IMR-90 (cell line): ENCODE results near the gene ADGRD1. TPM values are rescaled to one million over a fixed set of nuclear protein-coding genes. Genes with fewer than 3 reads are reported as not detected.

Experiments used
- ATAC-seq: fragments of 200-7000 bp; cut with Tn5 transposase; 2 replicates; pipeline ENCODE4 v1.9.1; 2020; ENCODE audit warnings: low read depth, mild to moderate bottlenecking, moderate library complexity
- BruUV-seq: library from RNA; stranded (reverse); fragments of 400-500 nt; replicated peaks from 2 replicates; lab custom pipeline; 2021; lab: Mats Ljungman, UMichigan
- CTCF ChIA-PET: fragments of 300-600 bp; formaldehyde crosslinking; extraction: SDS; loops from one replicate; lab custom pipeline; 2021; ENCODE audit warnings: antibody characterized with exemption; lab: Yijun Ruan, JAX
- POLR2A ChIA-PET: fragments of 300-600 bp; sonication (Branson Sonifier 250); formaldehyde crosslinking; loops from one replicate; lab custom pipeline; 2022; ENCODE audit warnings: antibody characterized with exemption; ENCODE audit not compliant: unreplicated experiment; lab: Charles Lee
- DNase-seq: peaks from one replicate; pipeline ENCODE4 v3.0.0; 2013
- H2AFZ ChIP-seq: replicated peaks from 2 replicates; pipeline ENCODE3; 2013; ENCODE audit warnings: low read length, mild to moderate bottlenecking; ENCODE audit not compliant: poor library complexity
- H2AK5ac ChIP-seq: 2 replicates; pipeline ENCODE4 v1.6.1; 2013; ENCODE audit warnings: low read depth, low read length, inconsistent platforms
- H2AK9ac ChIP-seq: replicated peaks from 2 replicates; pipeline ENCODE3; 2013; ENCODE audit warnings: mild to moderate bottlenecking, low read depth, low read length, moderate library complexity; ENCODE audit not compliant: poor library complexity
- H2BK120ac ChIP-seq: 2 replicates; pipeline ENCODE4 v1.6.1; 2013; ENCODE audit warnings: low read depth, low read length, inconsistent platforms
- H2BK15ac ChIP-seq: 3 replicates; pipeline ENCODE4 v1.6.1; 2013; ENCODE audit warnings: low read depth, low read length, inconsistent platforms
- H2BK20ac ChIP-seq: 2 replicates; pipeline ENCODE4 v1.6.1; 2013; ENCODE audit warnings: low read depth, mild to moderate bottlenecking, inconsistent platforms, low read length, moderate library complexity
- H2BK5ac ChIP-seq: 2 replicates; pipeline ENCODE4 v1.6.1; 2013; ENCODE audit warnings: mild to moderate bottlenecking, low read depth, low read length, inconsistent platforms; ENCODE audit not compliant: poor library complexity, severe bottlenecking
- H3K14ac ChIP-seq: replicated peaks from 2 replicates; pipeline ENCODE4 v1.6.1; 2013; ENCODE audit warnings: low read depth, low read length, inconsistent platforms
- H3K18ac ChIP-seq: 2 replicates; pipeline ENCODE4 v1.6.1; 2013; ENCODE audit warnings: low read depth, low read length, control low read depth
- H3K23ac ChIP-seq: 2 replicates; pipeline ENCODE4 v1.6.1; 2013; ENCODE audit warnings: low read depth, low read length, inconsistent platforms
- H3K27ac ChIP-seq: 2 replicates; pipeline ENCODE4 v1.5.1; 2013; ENCODE audit warnings: mild to moderate bottlenecking, control low read depth, low read length; ENCODE audit not compliant: insufficient read depth
- H3K27me3 ChIP-seq: 2 replicates; pipeline ENCODE4 v1.6.1; 2013; ENCODE audit warnings: low read length; ENCODE audit not compliant: control insufficient read depth, insufficient read depth
- H3K36me3 ChIP-seq: 2 replicates; pipeline ENCODE4 v1.6.1; 2013; ENCODE audit warnings: low read length, mixed read lengths; ENCODE audit not compliant: control insufficient read depth, insufficient read depth
- H3K4ac ChIP-seq: 2 replicates; pipeline ENCODE4 v1.6.1; 2013; ENCODE audit warnings: low read depth, low read length, inconsistent platforms
- H3K4me1 ChIP-seq: 2 replicates; pipeline ENCODE4 v1.6.1; 2013; ENCODE audit warnings: low read length, mixed read lengths; ENCODE audit not compliant: control insufficient read depth, insufficient read depth
- H3K4me2 ChIP-seq: 2 replicates; pipeline ENCODE4 v1.6.1; 2013; ENCODE audit warnings: low read depth, mild to moderate bottlenecking, control low read depth, low read length, moderate library complexity
- H3K4me3 ChIP-seq: 2 replicates; pipeline ENCODE4 v1.5.1; 2013; ENCODE audit warnings: low read depth, mild to moderate bottlenecking, control low read depth, low read length, moderate library complexity; ENCODE audit not compliant: insufficient read depth
- H3K56ac ChIP-seq: 2 replicates; pipeline ENCODE4 v1.6.1; 2013; ENCODE audit warnings: low read length, inconsistent platforms; ENCODE audit not compliant: insufficient read depth; ENCODE audit errors: extremely low read depth
- H3K79me1 ChIP-seq, 2 experiments: 2 replicates each; pipeline ENCODE4 v1.6.1; 2013; ENCODE audit warnings: low read length in 2 of 2, inconsistent platforms in 1 of 2, low read depth in 1 of 2
- H3K9ac ChIP-seq: 2 replicates; pipeline ENCODE4 v1.6.1; 2013; ENCODE audit warnings: low read depth, low read length, control low read depth
- H3K9me1 ChIP-seq: 2 replicates; pipeline ENCODE4 v1.6.1; 2013; ENCODE audit warnings: low read length, inconsistent platforms; ENCODE audit not compliant: insufficient read depth
- H3K9me3 ChIP-seq: 2 replicates; pipeline ENCODE4 v1.6.1; 2013; ENCODE audit warnings: low read length; ENCODE audit not compliant: control insufficient read depth, insufficient read depth
- H4K20me1 ChIP-seq: 2 replicates; pipeline ENCODE4 v1.6.1; 2013; ENCODE audit warnings: low read length, inconsistent platforms; ENCODE audit not compliant: insufficient read depth
- H4K5ac ChIP-seq: 2 replicates; pipeline ENCODE4 v1.6.1; 2013; ENCODE audit warnings: mild to moderate bottlenecking, low read depth, low read length, control low read depth
- H4K8ac ChIP-seq, 2 experiments: 2 replicates each; pipeline ENCODE4 v1.6.1; 2013; ENCODE audit warnings: low read depth in 2 of 2, low read length in 2 of 2, control low read depth in 1 of 2, inconsistent platforms in 1 of 2
- H4K91ac ChIP-seq: 2 replicates; pipeline ENCODE4 v1.6.1; 2013; ENCODE audit warnings: low read depth, low read length, inconsistent platforms; ENCODE audit not compliant: insufficient read depth
- BHLHE40 ChIP-seq: fragments of 150-350 bp; IDR thresholded peaks from 2 replicates; pipeline ENCODE4 v1.6.1; 2016; ENCODE audit warnings: mild to moderate bottlenecking, low read depth, low read length
- CEBPB ChIP-seq: IDR thresholded peaks from 2 replicates; pipeline ENCODE4 v1.6.1; 2012; ENCODE audit warnings: low read depth, low read length, improper control_type of control experiment
- CHD1 ChIP-seq: IDR thresholded peaks from 2 replicates; pipeline ENCODE4 v1.6.1; 2012; ENCODE audit warnings: low read depth, low read length, improper control_type of control experiment
- CTCF ChIP-seq: conservative IDR thresholded peaks from 2 replicates; pipeline ENCODE4 v1.5.1; 2012; ENCODE audit warnings: mild to moderate bottlenecking, low read depth, low read length, improper control_type of control experiment
- FOS ChIP-seq: fragments of 150-350 bp; IDR thresholded peaks from 2 replicates; pipeline ENCODE4 v1.6.1; 2016; ENCODE audit warnings: low read depth, low read length
- MAFK ChIP-seq: IDR thresholded peaks from 2 replicates; pipeline ENCODE4 v1.6.1; 2012; ENCODE audit warnings: low read depth, low read length, improper control_type of control experiment
- MAZ ChIP-seq: IDR thresholded peaks from 2 replicates; pipeline ENCODE4 v1.6.1; 2012; ENCODE audit warnings: low read depth, mild to moderate bottlenecking, low read length, improper control_type of control experiment, moderate library complexity, borderline replicate concordance
- MXI1 ChIP-seq: IDR thresholded peaks from 2 replicates; pipeline ENCODE4 v1.6.1; 2012; ENCODE audit warnings: low read depth, mild to moderate bottlenecking, low read length, moderate library complexity, borderline replicate concordance
- NFE2L2 ChIP-seq: fragments of 150-350 bp; IDR thresholded peaks from 2 replicates; pipeline ENCODE4 v1.6.1; 2016; ENCODE audit warnings: low read depth, mild to moderate bottlenecking, low read length
- POLR2A ChIP-seq: IDR thresholded peaks from 2 replicates; pipeline ENCODE4 v1.6.1; 2012; ENCODE audit warnings: mild to moderate bottlenecking, low read depth, low read length
- RAD21 ChIP-seq: IDR thresholded peaks from 2 replicates; pipeline ENCODE4 v1.6.1; 2012; ENCODE audit warnings: low read length, improper control_type of control experiment
- RCOR1 ChIP-seq: IDR thresholded peaks from 2 replicates; pipeline ENCODE4 v1.6.1; 2012; ENCODE audit warnings: mild to moderate bottlenecking, low read length, improper control_type of control experiment; ENCODE audit not compliant: insufficient replicate concordance
- RFX5 ChIP-seq: IDR thresholded peaks from 2 replicates; pipeline ENCODE4 v1.8.0; 2012; ENCODE audit warnings: low read depth, mild to moderate bottlenecking, low read length, moderate library complexity
- SMC3 ChIP-seq: fragments of 150-350 bp; IDR thresholded peaks from 2 replicates; pipeline ENCODE4 v1.6.1; 2016; ENCODE audit warnings: low read depth, mild to moderate bottlenecking, antibody characterized with exemption, low read length, moderate library complexity
- WGBS, 2 experiments: methylation state at CpG; one replicate each; pipeline versions ENCODE4 v1.1.5 to v1.1.7; 2013; ENCODE audit warnings: missing lambda C conversion rate in 2 of 2; ENCODE audit not compliant: insufficient read length in 1 of 2; ENCODE audit errors: extremely low coverage in 2 of 2; 5-methylcytosine and 5-hydroxymethylcytosine counted together
- dilution Hi-C: fragments of 300-500 bp; cut with HindIII; formaldehyde crosslinking; loops from one replicate; pipeline ENCODE4 v1.14.3; 2018; ENCODE audit warnings: low sequenced_read_pairs; ENCODE audit not compliant: unreplicated experiment
- in situ Hi-C: fragments of 300-500 bp; cut with MboI; formaldehyde crosslinking; loops from 3 replicates; pipeline ENCODE4 v1.14.3; 2019; ENCODE audit warnings: low sequenced_read_pairs, inconsistent platforms, mixed read lengths
- intact Hi-C: fragments of 100-400 bp; cut with micrococcal nuclease; formaldehyde crosslinking; loops from 2 replicates; pipeline ENCODE4 v1.10.0; 2022
- polyA plus RNA-seq, 3 experiments: library from polyadenylated mRNA; depleted of rRNA; stranded (reverse); fragments of >200 nt; gene quantifications; 2 replicates each; pipeline ENCODE4 v1.2.3, GENCODE V29; 2012; ENCODE audit warnings: low replicate concordance in 1 of 3
- total RNA-seq: library from RNA; depleted of rRNA; stranded (reverse); fragments of >200 nt; gene quantifications from 2 replicates; pipeline ENCODE4 v1.2.3, GENCODE V29; 2012
- TF ChIP-seq, protein P1 (sequence below): fragments of 150-350 bp; IDR thresholded peaks from 2 replicates; pipeline ENCODE4 v1.6.1; 2017; ENCODE audit warnings: mild to moderate bottlenecking, antibody characterized with exemption, low read length, low read depth
- TF ChIP-seq, protein P2 (sequence below): fragments of 150-350 bp; IDR thresholded peaks from 2 replicates; pipeline ENCODE4 v1.6.1; 2016; ENCODE audit warnings: low read depth, mild to moderate bottlenecking, low read length, moderate library complexity, borderline replicate concordance

ADGRD1 gene
- total and polyA plus RNA-seq, 2 of the 4 experiments (the other 2 are of a cell fraction) = not detected

DNA sequence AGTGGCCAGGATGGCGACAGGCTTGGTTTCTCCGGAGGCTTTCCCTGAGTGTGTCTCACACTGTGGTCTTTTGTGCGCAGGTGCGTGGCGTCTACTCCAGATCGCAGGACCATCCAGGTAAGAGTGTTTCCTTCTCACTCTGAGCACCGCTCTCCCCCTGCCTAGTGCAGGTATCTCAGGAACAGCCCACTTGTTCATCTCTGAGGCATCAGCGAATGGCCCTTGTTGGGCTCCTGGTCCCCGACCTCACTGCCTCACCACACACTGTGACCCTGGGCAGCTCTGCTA, 781 bp downstream of the ADGRD1 start:
- H4K20me1 ChIP-seq = no peaks in the 10 kb centered on the region
- dilution Hi-C loops = no loop called here
- H3K18ac ChIP-seq = no peak overlapping the region
- H4K5ac ChIP-seq = no peak overlapping the region
- H3K9ac ChIP-seq = no peak overlapping the region
- H2BK15ac ChIP-seq = no peak overlapping the region
- in situ Hi-C loops = no loop called here
- H4K91ac ChIP-seq = no peak overlapping the region
- no peak overlapping the region for H2AK9ac ChIP-seq
- no peaks in the 10 kb centered on the region for H3K79me1 ChIP-seq
- no peak overlapping the region for H3K56ac ChIP-seq
- no peak overlapping the region for H3K4ac ChIP-seq
- CTCF ChIA-PET = no interaction called here
- 53% methylated on average over 7 of the region's 9 CpGs; no CpG with 5 or more reads in 1 of the 2 experiments for WGBS, 2 experiments
- POLR2A ChIA-PET = no interaction called here
- no peak overlapping the region for H3K23ac ChIP-seq
- H3K27me3 ChIP-seq = no peaks in the 10 kb centered on the region
- no peak overlapping the region for H2BK120ac ChIP-seq
- H3K9me3 ChIP-seq = peaks cover 19% of the 10 kb centered on the region
- no peak overlapping the region for H2AK5ac ChIP-seq
- no peak overlapping the region for H2BK5ac ChIP-seq
- H3K9me1 ChIP-seq = no peaks in the 10 kb centered on the region
- H3K14ac ChIP-seq = no peak overlapping the region
- H3K36me3 ChIP-seq = no peaks in the 10 kb centered on the region
- no TSS peak for BruUV-seq
- H2AFZ ChIP-seq = peak overlapping the region; percentile 21
- H4K8ac ChIP-seq = no peak overlapping the region
- DNase-seq (no peak), ATAC-seq (no peak)
- intact Hi-C loops = no loop called here
- no peak overlapping the region for H3K27ac ChIP-seq
- TF ChIP-seq RFX5 = no peak
- TF ChIP-seq CEBPB = no peak
- TF ChIP-seq, protein P1, sequence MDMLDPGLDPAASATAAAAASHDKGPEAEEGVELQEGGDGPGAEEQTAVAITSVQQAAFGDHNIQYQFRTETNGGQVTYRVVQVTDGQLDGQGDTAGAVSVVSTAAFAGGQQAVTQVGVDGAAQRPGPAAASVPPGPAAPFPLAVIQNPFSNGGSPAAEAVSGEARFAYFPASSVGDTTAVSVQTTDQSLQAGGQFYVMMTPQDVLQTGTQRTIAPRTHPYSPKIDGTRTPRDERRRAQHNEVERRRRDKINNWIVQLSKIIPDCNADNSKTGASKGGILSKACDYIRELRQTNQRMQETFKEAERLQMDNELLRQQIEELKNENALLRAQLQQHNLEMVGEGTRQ = no peak
- no peak for TF ChIP-seq MAZ
- TF ChIP-seq, protein P2, sequence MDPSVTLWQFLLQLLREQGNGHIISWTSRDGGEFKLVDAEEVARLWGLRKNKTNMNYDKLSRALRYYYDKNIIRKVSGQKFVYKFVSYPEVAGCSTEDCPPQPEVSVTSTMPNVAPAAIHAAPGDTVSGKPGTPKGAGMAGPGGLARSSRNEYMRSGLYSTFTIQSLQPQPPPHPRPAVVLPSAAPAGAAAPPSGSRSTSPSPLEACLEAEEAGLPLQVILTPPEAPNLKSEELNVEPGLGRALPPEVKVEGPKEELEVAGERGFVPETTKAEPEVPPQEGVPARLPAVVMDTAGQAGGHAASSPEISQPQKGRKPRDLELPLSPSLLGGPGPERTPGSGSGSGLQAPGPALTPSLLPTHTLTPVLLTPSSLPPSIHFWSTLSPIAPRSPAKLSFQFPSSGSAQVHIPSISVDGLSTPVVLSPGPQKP = no peak
- no peak for TF ChIP-seq RAD21
- TF ChIP-seq RCOR1 = no peak
- TF ChIP-seq MAFK = no peak
- TF ChIP-seq SMC3 = no peak
- no peak for TF ChIP-seq CHD1
- TF ChIP-seq FOS = no peak
- TF ChIP-seq NFE2L2 = no peak
- no peak for TF ChIP-seq BHLHE40
- TF ChIP-seq POLR2A = no peak
- no peak for TF ChIP-seq MXI1
- no peak for TF ChIP-seq CTCF
- no peak overlapping the region for H3K4me2 ChIP-seq
- no peak overlapping the region for H2BK20ac ChIP-seq
- H3K4me1 ChIP-seq = no peaks in the 10 kb centered on the region
- no peak overlapping the region for H3K4me3 ChIP-seq
